GM21825 (cell line): Measurements from ENCODE around the gene PIAS4.

Experiments used
- ATAC-seq: cut with Tn5 transposase; IDR thresholded peaks from one replicate; pipeline ENCODE4 v1.9.1; 2021; ENCODE audit warnings: mild to moderate bottlenecking, moderate library complexity; ENCODE audit not compliant: unreplicated experiment

PIAS4 gene

GRCh38 chr19:4018775-4019504 lies 11.4 kb downstream of the PIAS4 start:
- ATAC-seq = no peak

DNA sequence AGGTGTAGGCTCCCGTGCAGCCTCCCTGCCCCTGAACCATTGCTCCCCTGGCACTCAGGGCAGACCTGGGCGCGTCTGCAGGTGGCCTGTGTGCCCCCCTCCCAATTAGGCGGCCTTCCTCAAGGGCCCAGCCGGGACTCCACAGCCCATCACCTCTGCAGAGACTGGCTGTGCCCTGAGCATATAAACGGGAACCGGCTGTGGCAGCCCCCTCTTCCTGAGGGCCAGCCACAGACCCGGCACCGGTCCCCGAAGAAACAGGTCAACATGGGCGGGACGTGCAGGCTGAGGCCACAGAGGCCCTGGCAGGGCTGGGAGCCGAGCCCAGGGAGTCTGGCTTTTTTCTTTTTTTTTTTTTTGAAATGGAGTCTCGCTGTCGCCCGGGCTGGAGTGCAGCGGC lies 12.0 kb downstream of the PIAS4 start:
- no peak for ATAC-seq

DNA sequence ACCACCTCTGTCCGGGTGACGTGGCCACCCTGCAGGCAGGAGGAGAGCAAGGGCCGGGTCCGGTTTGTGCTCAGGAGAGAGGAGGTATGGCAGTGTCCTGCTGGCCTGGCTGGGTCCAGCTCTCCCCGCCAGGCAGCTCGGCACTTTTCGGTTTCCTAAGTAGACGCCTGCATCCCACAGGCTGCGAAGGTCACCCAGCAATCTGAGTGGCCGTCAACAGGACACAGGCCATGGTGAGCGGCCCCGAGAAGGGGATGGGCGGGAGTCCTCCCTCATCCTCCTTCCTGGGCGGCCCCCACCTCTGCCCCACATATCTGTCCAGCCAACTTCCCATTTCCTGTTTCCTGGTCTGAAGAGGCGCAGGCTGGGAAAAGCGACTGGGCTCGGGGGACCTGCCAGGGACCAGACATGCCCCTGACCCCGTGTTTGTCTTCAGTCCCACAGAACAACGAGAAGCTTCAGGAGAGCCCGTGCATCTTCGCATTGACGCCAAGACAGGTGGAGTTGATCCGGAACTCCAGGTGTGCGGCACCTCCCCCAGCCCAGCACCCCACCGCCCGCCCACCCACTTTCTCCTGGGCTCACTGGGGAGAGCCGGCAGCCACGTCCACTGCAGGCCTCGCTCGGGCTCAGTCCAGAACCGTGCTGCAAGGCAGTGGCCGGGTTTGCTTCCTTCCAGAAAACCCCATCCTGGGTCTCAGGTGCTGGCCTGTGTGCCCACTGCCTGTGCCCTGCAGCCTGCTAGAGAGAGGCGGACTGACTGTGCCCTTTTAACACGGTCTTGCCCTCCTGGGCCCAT lies 16.3 kb downstream of the PIAS4 start:
- no peak for ATAC-seq

DNA sequence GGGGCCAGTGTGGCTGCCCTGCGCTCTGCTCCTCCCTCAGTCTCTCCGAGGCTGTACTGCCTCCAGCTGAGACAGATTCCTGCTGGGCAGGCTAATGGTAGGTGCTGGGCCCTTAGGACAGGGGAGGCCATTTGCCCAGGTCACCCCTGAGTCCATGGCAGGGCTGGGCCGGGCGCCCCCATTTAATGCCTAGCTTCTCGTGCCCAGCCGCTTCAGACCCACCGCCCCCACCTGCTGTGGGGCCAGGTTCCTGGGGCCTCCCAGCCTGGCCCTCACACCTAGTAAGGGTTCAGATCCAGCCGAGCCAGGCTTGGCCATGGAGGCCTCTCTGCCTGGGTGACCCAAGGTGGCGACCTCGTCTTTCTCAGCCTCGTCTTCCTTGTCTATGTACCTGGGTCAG lies 17.8 kb downstream of the PIAS4 start:
- ATAC-seq = no peak

DNA sequence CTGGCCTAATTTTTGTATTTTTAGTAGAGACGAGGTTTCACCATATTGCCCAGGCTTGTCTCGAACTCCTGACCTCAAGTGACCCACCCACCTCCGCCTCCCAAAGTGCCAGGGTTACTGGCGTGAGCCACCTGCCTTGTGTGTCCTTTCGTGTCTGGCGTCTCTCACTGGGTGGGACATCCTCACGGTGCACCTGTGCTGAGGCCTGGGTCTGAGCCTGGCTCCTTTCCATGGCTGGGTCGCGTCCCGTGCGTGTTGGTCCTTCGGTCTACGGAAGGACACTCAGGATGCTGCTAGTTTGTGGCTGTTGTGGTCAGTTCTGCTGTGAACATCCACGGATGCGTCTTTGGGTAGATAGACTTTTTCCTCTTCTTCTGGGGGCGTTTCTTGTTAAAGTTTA lies 19.6 kb downstream of the PIAS4 start:
- ATAC-seq = no peak

DNA sequence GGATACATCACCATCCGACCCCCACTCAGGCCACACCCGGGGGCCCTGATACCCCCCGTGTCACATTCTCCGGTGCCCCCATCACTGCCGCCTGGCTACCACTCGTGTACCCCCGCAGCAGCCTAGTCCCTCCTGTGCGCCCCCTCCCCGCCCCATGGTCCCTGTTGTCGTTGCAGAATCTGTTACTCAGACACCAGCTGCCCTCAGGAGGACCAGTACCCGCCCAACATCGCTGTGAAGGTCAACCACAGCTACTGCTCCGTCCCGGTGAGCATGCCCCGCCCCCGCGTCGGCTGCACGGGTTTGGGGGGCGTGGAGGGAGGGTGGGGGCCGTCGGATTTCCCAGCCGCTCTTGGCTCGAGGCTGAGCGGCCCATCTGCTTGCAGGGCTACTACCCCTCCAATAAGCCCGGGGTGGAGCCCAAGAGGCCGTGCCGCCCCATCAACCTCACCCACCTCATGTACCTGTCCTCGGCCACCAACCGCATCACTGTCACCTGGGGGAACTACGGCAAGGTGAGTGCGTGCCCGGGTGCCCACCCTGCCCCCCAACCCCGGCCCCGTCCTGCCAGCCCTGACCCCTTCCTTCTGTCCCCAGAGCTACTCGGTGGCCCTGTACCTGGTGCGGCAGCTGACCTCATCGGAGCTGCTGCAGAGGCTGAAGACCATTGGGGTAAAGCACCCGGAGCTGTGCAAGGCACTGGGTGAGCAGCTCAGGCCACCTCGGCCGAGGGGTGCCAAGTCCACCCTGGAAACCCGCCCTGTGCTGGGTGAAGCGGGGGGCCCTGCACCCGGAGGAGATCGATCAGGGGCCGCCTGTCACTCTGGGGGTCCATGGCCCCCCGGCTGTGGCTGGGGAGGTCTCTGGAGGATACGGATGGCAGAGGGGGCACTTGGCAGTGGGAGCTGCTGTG lies 21.1 kb downstream of the PIAS4 start:
- no peak for ATAC-seq

GRCh38 chr19:4029247-4029614 lies 21.7 kb downstream of the PIAS4 start:
- ATAC-seq = no peak

GRCh38 chr19:4030552-4030951 lies 23.0 kb downstream of the PIAS4 start:
- ATAC-seq = no peak

- no peak for ATAC-seq
Measured at GRCh38 chr19:4030981-4031380, 23.4 kb downstream of the PIAS4 start.

DNA sequence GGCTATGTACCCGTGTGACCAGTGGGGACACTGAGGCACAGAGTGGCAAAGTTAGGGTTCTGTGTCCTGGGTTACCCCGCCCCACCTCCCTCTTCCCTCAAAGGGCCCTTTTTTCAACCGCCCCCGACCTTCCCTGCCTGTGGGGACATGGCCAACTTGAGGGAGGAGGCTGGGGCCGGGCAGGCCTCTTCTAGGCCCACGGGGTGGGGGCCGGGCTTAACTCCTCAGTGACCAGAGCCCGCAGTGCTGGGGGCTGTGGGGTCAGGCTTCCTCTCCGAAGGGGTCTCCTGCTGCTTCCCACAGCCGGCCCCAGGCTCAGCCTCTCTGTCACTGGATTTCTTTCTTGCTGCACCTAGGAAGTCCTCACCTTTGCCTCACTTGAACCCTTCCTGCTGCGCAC lies 23.9 kb downstream of the PIAS4 start:
- no peak for ATAC-seq

DNA sequence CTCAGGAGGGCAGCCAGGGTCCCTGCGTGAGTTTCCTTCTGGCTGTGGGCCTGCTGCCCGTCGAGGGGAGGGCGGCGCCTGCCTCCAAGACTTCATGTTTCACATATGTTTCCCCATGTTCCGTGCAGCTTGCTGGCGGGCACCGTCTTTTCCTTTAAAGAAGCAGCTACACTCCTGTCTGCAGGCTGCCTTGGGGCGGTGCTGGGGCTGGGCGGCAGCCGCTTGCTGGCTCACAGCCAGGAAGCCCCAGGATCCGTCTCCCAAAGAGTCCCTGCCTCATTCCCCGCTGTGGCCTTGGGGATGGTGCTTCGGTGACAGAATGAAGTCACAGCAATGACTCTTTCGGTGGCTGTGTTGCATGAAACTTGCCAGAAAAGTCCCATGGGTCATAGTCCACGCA lies 24.9 kb downstream of the PIAS4 start:
- ATAC-seq = no peak

DNA sequence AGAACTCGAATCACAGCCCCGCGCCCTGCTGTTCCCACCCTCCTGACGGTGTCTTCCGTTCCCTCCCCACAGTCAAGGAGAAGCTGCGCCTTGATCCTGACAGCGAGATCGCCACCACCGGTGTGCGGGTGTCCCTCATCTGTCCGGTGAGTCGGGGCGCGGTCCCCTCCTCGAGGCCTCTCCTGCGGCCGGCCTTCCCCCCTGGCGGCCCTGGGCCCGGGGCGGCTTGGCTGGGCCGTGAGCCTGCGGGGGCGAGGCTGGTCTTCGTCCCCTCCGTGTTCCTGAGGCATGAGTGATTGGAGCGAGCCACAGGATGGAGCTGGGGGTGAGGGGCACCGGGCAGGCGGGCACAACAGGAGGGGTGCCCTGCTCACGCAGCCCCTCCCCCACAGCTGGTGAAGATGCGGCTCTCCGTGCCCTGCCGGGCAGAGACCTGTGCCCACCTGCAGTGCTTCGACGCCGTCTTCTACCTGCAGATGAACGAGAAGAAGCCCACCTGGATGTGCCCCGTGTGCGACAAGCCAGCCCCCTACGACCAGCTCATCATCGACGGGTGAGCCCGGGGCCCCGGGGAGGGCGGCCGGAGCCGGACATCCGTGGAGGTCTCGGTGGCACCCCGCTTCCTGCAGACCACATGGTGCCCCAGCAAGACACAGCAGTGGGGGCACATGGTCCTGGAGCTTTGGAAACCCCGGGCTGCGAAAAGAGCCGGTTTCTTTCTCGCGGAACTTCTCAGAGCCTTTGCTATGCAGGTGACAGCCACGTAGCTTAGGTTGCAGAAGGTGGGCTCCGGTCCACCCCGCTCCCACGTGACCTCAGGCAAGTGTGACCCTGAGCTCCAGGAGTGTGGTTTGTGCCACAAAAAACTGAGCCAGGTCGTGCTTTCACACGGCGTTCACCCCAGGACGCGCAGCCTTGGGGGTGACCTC lies 25.8 kb downstream of the PIAS4 start:
- ATAC-seq = no peak

DNA sequence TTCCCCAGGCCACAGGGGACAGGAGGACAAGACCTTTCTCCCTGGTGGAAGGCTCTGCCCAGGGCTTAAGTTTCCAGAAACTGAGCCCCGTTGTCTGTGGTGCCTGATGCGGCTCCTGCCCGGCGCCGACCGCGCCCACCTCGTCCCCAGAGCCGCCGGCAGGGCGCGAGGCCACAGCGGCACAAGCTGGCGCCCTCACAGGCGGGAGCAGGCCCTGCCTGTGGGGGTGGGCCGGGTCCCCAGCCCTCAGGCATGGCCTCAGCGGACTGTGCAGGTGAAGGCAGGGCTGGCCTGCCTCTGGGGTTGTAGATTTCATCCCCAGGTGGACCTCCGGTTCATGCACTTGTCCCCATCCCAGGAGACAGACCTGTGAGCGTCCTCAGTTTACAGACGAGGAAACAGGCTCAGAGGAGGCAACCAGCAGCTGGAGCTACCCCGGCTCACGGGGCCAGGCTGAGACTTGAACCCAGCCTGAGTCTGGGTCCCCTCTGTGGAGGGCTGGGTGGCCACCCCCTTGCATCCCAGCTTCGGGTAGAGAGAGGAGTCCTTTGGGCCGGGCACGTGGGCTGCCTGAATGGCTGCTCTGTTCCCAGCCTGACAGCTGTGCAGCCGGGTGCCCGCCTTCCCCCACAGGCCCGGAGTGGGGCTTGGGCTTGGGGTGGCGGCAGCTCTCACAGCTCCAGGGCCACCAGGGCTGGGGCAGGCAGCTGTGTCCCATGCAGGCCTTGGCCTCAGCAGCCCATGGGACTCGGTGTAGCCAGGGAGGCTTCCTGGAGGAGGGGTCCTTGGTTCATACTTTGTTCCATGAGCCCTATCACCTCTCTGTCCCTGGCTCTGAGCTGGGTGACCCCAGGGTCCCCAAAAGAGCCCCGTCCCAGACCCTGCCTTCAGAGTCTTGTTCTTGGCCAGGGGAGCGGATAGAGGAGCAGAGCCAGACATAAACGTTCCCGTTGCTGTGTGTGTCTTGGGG lies 26.8 kb downstream of the PIAS4 start:
- ATAC-seq = no peak

GRCh38 chr19:4035018-4035566 lies 27.6 kb downstream of the PIAS4 start:
- no peak for ATAC-seq

- ATAC-seq = no peak
Measured at GRCh38 chr19:4035582-4035981, 28.0 kb downstream of the PIAS4 start.

DNA sequence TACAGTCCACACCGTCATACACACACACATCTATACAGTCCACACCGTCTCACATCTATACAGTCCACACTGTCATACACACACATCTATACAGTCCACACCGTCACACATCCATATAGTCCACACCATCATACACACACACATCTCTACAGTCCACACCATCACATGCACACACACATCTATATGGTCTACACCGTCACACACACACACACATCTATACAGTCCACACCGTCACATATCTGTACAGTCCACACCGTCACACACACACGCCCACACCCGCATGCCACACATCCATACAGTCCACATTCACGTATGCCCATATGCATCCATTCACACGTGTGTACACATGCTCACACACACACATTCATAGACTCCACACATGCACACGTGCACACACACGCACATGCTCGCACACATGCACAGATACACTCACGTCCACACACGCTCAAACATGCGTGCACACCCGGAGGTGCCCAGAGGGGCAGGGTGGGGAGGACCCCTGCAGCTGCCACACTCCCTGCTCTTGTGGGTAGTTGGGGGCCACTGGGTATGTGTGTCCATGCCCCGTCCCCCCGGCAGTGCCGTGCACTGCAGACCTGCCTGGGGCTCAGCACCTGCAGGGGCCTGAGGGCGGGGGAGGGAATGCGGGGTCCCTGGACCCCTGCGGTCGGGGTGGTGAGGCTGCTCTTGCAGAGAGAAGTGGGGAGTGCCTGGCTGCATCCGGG lies 29.2 kb downstream of the PIAS4 start:
- ATAC-seq = no peak

DNA sequence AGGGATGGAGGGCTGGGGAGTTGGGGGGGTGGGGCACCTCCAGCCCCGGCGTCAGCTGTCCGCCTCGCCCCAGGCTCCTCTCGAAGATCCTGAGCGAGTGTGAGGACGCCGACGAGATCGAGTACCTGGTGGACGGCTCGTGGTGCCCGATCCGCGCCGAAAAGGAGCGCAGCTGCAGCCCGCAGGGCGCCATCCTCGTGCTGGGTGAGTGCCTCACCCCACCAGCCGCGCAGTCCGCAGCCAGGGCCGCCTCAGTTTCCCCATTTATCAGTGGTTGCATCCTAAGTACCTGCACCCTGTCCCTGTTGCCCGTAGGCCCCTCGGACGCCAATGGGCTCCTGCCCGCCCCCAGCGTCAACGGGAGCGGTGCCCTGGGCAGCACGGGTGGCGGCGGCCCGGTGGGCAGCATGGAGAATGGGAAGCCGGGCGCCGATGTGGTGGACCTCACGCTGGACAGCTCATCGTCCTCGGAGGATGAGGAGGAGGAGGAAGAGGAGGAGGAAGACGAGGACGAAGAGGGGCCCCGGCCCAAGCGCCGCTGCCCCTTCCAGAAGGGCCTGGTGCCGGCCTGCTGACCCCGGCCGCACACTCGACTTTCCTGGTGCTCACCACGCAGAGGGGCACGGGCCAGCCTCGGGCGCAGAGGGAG lies 29.9 kb downstream of the PIAS4 start:
- ATAC-seq = no peak

GRCh38 chr19:4038057-4038456 lies 30.5 kb downstream of the PIAS4 start:
- no peak for ATAC-seq
